Measurements from ENCODE around the gene HAL.

Gene HAL

DNA sequence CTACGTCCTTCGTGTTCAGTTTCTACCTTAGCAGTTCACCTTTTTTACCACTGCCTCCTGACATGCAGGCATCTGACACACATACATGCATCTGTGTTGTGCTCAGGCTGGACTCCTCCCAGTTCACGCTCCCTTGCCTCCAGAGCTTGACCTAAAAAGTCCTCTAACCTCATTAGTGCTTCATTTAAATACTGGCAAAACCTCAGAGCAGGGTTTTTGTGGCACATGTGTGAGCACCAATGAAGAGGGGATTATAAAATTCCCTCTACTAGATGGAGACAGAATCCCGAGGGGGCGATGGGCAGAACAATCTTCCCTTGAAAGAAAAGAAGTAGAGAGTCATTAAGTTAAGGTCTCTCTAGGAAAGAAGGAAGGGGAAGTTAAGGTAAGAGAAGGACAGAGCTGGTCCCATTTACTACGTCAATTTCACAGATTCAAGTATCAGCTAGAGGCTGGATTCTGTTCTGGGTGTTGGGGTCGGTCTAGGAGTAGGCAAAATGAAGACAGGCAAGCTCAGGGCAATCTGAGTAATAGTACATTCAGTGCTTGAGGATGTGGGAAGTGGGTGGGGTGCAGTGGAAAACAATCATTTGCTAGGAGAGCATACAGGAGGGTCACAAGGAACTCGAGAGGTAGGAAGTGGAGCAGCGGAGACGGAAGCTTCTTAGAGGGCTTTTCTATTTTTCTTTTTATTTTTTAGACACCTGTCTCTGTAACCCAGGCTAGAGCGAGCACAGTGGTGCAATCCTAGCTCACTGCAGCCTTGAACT, 7.5 kb downstream of the HAL start:
- Histone ChIP-seq H2AFZ (ENCODE audit: low read depth, low read length) (no peak overlapping the region), H3K4me1 (ENCODE audit: insufficient read depth, low read length) (no peaks in the 10 kb centered on the region), H3K27ac (ENCODE audit: low read length) (no peak overlapping the region), H3K4me3 (ENCODE audit: low read depth in 1 of 2, low read length in 2 of 2) (no peak overlapping the region), H3K27me3 (ENCODE audit: insufficient read depth, low read length, poor library complexity) (no peaks in the 10 kb centered on the region), H3K4me2 (ENCODE audit: insufficient read depth, low read length) (no peak overlapping the region), H3K79me2 (ENCODE audit: insufficient read depth, low read length) (no peaks in the 10 kb centered on the region), H3K9ac (ENCODE audit: low read depth, low read length) (no peak overlapping the region), H4K20me1 (ENCODE audit: insufficient read depth, low read length) (no peaks in the 10 kb centered on the region), H3K9me3 (ENCODE audit: insufficient read depth, low read length, severe bottlenecking) (no peaks in the 10 kb centered on the region), H3K36me3 (ENCODE audit: insufficient read depth, low read length) (no peaks in the 10 kb centered on the region)
- ATAC-seq (ENCODE audit: insufficient read depth, low read depth) (no peak), DNase-seq (no peak)
- TF ChIP-seq, protein P1, sequence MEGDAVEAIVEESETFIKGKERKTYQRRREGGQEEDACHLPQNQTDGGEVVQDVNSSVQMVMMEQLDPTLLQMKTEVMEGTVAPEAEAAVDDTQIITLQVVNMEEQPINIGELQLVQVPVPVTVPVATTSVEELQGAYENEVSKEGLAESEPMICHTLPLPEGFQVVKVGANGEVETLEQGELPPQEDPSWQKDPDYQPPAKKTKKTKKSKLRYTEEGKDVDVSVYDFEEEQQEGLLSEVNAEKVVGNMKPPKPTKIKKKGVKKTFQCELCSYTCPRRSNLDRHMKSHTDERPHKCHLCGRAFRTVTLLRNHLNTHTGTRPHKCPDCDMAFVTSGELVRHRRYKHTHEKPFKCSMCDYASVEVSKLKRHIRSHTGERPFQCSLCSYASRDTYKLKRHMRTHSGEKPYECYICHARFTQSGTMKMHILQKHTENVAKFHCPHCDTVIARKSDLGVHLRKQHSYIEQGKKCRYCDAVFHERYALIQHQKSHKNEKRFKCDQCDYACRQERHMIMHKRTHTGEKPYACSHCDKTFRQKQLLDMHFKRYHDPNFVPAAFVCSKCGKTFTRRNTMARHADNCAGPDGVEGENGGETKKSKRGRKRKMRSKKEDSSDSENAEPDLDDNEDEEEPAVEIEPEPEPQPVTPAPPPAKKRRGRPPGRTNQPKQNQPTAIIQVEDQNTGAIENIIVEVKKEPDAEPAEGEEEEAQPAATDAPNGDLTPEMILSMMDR (IDR thresholded peaks at IDR 0.05; ENCODE audit: borderline replicate concordance, extremely low read depth, low read length, poor library complexity, severe bottlenecking): no peak
- TF ChIP-seq EZH2 (IDR thresholded peaks at IDR 0.05; ENCODE audit: borderline replicate concordance, low read depth, low read length, severe bottlenecking): no peak

DNA sequence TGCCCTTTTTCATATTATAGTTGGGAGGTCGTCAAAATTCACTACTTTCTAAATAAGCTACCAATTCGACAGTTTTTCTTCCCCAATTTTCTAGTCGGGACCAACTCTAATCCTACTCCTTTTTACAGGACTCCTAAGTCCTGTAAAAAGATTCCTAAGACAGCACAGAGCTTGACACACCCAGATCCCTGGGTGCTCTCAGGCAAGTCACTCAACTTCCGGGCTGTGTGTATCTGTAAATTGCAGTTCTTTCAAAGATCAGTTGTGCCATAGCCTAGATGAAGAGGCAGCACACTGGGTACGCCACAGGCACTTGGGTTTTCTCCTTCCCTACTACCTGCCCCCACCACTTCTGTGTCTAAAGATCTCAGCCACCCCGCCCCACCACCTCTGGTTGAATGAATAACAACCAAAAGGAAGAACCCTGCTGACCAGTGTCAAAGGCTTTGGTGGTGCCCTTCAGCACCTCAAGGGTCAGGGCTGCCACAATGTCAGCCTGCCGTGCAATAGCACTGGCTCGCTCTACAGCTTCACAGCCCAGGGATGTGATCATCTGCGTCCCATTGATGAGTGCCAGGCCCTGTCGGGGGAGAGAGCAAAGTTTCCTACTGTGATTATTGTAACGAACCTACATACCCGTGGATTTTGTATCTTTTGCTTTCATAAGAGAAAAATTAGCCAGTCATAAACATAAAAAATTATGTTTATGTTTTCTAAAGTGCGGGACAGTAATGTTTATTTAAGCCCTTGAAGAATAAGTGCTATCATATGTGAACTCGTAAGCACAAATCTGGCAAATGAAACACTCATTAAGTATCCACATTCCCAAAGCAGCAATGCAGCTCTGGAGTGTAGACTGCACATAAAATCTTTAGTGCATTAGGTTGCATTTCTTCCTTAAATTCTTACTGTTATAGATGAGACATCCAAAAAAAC, 9.2 kb downstream of the HAL start:
- ATAC-seq (ENCODE audit: insufficient read depth, low read depth): no peak
- no peak for DNase-seq
- Histone ChIP-seq H3K4me2 (ENCODE audit: insufficient read depth, low read length) (no peak overlapping the region), H3K36me3 (ENCODE audit: insufficient read depth, low read length) (no peaks in the 10 kb centered on the region), H3K27me3 (ENCODE audit: insufficient read depth, low read length, poor library complexity) (no peaks in the 10 kb centered on the region), H3K27ac (ENCODE audit: low read length) (no peak overlapping the region), H3K9me3 (ENCODE audit: insufficient read depth, low read length, severe bottlenecking) (no peaks in the 10 kb centered on the region), H4K20me1 (ENCODE audit: insufficient read depth, low read length) (no peaks in the 10 kb centered on the region), H3K79me2 (ENCODE audit: insufficient read depth, low read length) (no peaks in the 10 kb centered on the region), H3K4me3 (ENCODE audit: low read depth in 1 of 2, low read length in 2 of 2) (no peak overlapping the region), H3K4me1 (ENCODE audit: insufficient read depth, low read length) (no peaks in the 10 kb centered on the region), H2AFZ (ENCODE audit: low read depth, low read length) (no peak overlapping the region), H3K9ac (ENCODE audit: low read depth, low read length) (no peak overlapping the region)
- no peak for TF ChIP-seq EZH2 (IDR thresholded peaks at IDR 0.05; ENCODE audit: borderline replicate concordance, low read depth, low read length, severe bottlenecking)
- TF ChIP-seq, protein P1 (IDR thresholded peaks at IDR 0.05; ENCODE audit: borderline replicate concordance, extremely low read depth, low read length, poor library complexity, severe bottlenecking): no peak

DNA sequence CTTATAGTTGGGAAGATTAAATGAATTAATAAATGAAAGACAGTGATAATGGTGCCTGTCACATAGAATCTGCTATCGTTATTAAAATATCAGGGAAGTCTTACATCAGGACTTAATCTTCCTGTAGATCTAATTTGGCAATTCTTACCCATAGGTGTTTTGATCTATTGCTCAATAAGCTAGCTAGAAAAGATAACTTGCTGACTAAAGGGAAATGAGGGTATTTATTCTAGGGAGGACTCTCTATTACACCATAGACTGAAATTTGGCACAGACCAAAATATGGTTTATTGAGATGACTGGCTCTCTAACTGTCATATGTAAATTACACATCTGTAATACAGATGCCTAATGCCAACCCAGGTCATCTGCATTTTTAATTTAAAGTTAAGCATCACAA, 11.5 kb downstream of the HAL start:
- Histone ChIP-seq H3K4me3 (ENCODE audit: low read depth in 1 of 2, low read length in 2 of 2) (no peak overlapping the region), H3K9ac (ENCODE audit: low read depth, low read length) (no peak overlapping the region), H3K36me3 (ENCODE audit: insufficient read depth, low read length) (no peaks in the 10 kb centered on the region), H3K9me3 (ENCODE audit: insufficient read depth, low read length, severe bottlenecking) (no peaks in the 10 kb centered on the region), H3K27ac (ENCODE audit: low read length) (no peak overlapping the region), H3K27me3 (ENCODE audit: insufficient read depth, low read length, poor library complexity) (no peaks in the 10 kb centered on the region), H3K4me1 (ENCODE audit: insufficient read depth, low read length) (no peaks in the 10 kb centered on the region), H3K4me2 (ENCODE audit: insufficient read depth, low read length) (no peak overlapping the region), H3K79me2 (ENCODE audit: insufficient read depth, low read length) (no peaks in the 10 kb centered on the region), H2AFZ (ENCODE audit: low read depth, low read length) (no peak overlapping the region), H4K20me1 (ENCODE audit: insufficient read depth, low read length) (no peaks in the 10 kb centered on the region)
- no peak for ATAC-seq (ENCODE audit: insufficient read depth, low read depth)
- no peak for DNase-seq
- TF ChIP-seq EZH2 (IDR thresholded peaks at IDR 0.05; ENCODE audit: borderline replicate concordance, low read depth, low read length, severe bottlenecking): no peak
- TF ChIP-seq, protein P1 (IDR thresholded peaks at IDR 0.05; ENCODE audit: borderline replicate concordance, extremely low read depth, low read length, poor library complexity, severe bottlenecking): no peak

All from DND-41 (cell line).